ENCODE data around the gene GDI1.

DNA sequence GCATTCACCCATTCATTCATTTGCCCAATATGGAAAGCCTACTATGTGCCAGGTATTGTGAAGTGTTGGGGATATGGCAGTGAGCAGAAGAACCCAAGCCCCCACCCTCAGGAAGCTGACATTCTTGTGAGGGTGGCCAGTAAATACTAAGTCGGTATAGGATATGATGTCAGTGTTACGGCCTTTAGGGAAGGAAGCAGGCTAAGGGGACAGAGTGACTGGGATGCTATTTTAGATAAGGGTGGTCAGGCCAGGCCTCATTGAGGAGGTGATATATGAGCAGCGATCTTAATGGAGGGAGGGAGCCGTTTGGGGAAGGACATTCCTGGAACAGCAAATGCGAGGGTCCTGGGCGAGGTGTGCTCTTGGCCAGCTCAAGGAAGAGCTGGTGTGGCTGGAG, 6.5 kb upstream of the GDI1 start:
- TF ChIP-seq CTCF (IDR thresholded peaks at IDR 0.05) (no peak), POLR2A (IDR thresholded peaks at IDR 0.05) (no peak)

Measured in Peyer's patch (tissue), 4 donors.